Spleen (tissue), 7 donors: ENCODE measurements around the gene VRK1.

Experiments used
- CTCF ChIP-seq, 11 experiments: fragments of 200-600 bp in 7 of 11; fragments of 450-650 bp in 4 of 11; sonication (generic) in 4 of 11; IDR thresholded peaks in 8 of 11; conservative IDR thresholded peaks in 3 of 11; 1 replicate in 7 of 11; 2 replicates in 4 of 11; pipeline versions ENCODE4 v1.4.0 to v1.8.0; 2016 to 2021; ENCODE audit warnings: antibody characterized with exemption in 11 of 11, inconsistent platforms in 4 of 11, mild to moderate bottlenecking in 1 of 11
- POLR2A ChIP-seq, 3 donors: fragments of 450-650 bp; IDR thresholded peaks; one replicate each; pipeline ENCODE4 v1.5.1; 2017; ENCODE audit warnings: antibody characterized with exemption in 3 of 3, mild to moderate bottlenecking in 1 of 3
- POLR2AphosphoS5 ChIP-seq, 3 donors: sonication (generic); formaldehyde crosslinking; IDR thresholded peaks; one replicate each; pipeline ENCODE4 v1.5.1; 2017; ENCODE audit warnings: antibody characterized with exemption in 3 of 3
- donor health status: DM: no; HTN: no; CAD: no; lungs with moderate emphysema.
- donor health status: DM: no; HTN: no; CAD: no.
- donor health status: DM: no; HTN: no; CAD: no.

- TF ChIP-seq POLR2A (IDR thresholded peaks at IDR 0.05) (no peak), POLR2AphosphoS5 (IDR thresholded peaks at IDR 0.05) (no peak), CTCF (IDR thresholded peaks at IDR 0.05 in 8 of 11, conservative IDR thresholded peaks at IDR 0.05 in 3 of 11) (no peak)
Observed at GRCh38 chr14:96781371-96781770, 15.8 kb upstream of the VRK1 start.
